ENCODE data around the gene MUTYH. TPM values are rescaled to one million over a fixed set of nuclear protein-coding genes. Genes with fewer than 3 reads are reported as not detected.

MUTYH gene
- total RNA-seq, 2 experiments from 2014 or later, result 57.9 to 67.4 TPM

- H3K4me3 ChIP-seq (ENCODE audit: low read length), result no peak overlapping the region
- no peak overlapping the region for H3K27ac ChIP-seq (ENCODE audit: low read depth in 1 of 2, low read length in 2 of 2)
- ATAC-seq (ENCODE audit: poor library complexity) (no peak), DNase-seq (no peak)
- Mint-ChIP-seq H3K9me3 (no peaks in the 10 kb centered on the region), H3K27ac (no peak overlapping the region), H3K27me3 (no peaks in the 10 kb centered on the region), H3K4me1 (ENCODE audit: low read depth) (no peaks in the 10 kb centered on the region), H3K36me3 (ENCODE audit: low read depth) (no peaks in the 10 kb centered on the region), H3K4me3 (no peak overlapping the region)
- ChIA-PET CTCF (interaction anchor here (0.7 kb wide), 1 partner anchor 364 kb away, joined by 3 read pairs; no protein-coding TSS in a partner anchor), POLR2A (no interaction called here)
- intact Hi-C loops (cut with DNase I, micrococcal nuclease), result no loop called here
- H3K9me3 ChIP-seq (ENCODE audit: control insufficient read depth in 1 of 2, insufficient read depth in 1 of 2, low read length in 2 of 2), result no peaks in the 10 kb centered on the region
- no peaks in the 10 kb centered on the region for H3K36me3 ChIP-seq (ENCODE audit: insufficient read depth, low read length)
- no peaks in the 10 kb centered on the region for H3K27me3 ChIP-seq (ENCODE audit: control insufficient read depth in 1 of 2, insufficient read depth in 2 of 2, low read length in 2 of 2)
- TF ChIP-seq CTCF (IDR thresholded peaks at IDR 0.05), result no peak
- H3K4me1 ChIP-seq (ENCODE audit: insufficient read depth, low read length), result no peaks in the 10 kb centered on the region
These were observed 35.2 kb upstream of the MUTYH start for GRCh38 chr1:45375104-45376090.

- no peak for TF ChIP-seq CTCF (IDR thresholded peaks at IDR 0.05)
- Histone ChIP-seq H3K27me3 (ENCODE audit: control insufficient read depth in 1 of 2, insufficient read depth in 2 of 2, low read length in 2 of 2) (no peaks in the 10 kb centered on the region), H3K9me3 (ENCODE audit: control insufficient read depth in 1 of 2, insufficient read depth in 1 of 2, low read length in 2 of 2) (no peaks in the 10 kb centered on the region), H3K27ac (ENCODE audit: low read depth in 1 of 2, low read length in 2 of 2) (no peak overlapping the region), H3K4me3 (ENCODE audit: low read length) (no peak overlapping the region), H3K36me3 (ENCODE audit: insufficient read depth, low read length) (no peaks in the 10 kb centered on the region), H3K4me1 (ENCODE audit: insufficient read depth, low read length) (no peaks in the 10 kb centered on the region)
- Mint-ChIP-seq H3K27me3 (no peaks in the 10 kb centered on the region), H3K9me3 (no peaks in the 10 kb centered on the region), H3K27ac (no peak overlapping the region), H3K36me3 (ENCODE audit: low read depth) (no peaks in the 10 kb centered on the region), H3K4me1 (ENCODE audit: low read depth) (no peaks in the 10 kb centered on the region), H3K4me3 (no peak overlapping the region)
- DNase-seq, result no peak
- no peak for ATAC-seq (ENCODE audit: poor library complexity)
- ChIA-PET POLR2A (no interaction called here), CTCF (no interaction called here)
- intact Hi-C loops (cut with DNase I, micrococcal nuclease), result no loop called here
These were observed 33.3 kb upstream of the MUTYH start for GRCh38 chr1:45373573-45373972.

GRCh38 chr1:45370575-45370974 lies 30.3 kb upstream of the MUTYH start:
- POLR2A ChIA-PET, result no interaction called here
- no peaks in the 10 kb centered on the region for H3K36me3 ChIP-seq (ENCODE audit: insufficient read depth, low read length)
- no peaks in the 10 kb centered on the region for H3K4me1 ChIP-seq (ENCODE audit: insufficient read depth, low read length)
- Mint-ChIP-seq H3K9me3 (no peaks in the 10 kb centered on the region), H3K36me3 (ENCODE audit: low read depth) (no peaks in the 10 kb centered on the region), H3K27ac (no peak overlapping the region), H3K27me3 (no peaks in the 10 kb centered on the region), H3K4me1 (ENCODE audit: low read depth) (no peaks in the 10 kb centered on the region), H3K4me3 (no peak overlapping the region)
- no peaks in the 10 kb centered on the region for H3K27me3 ChIP-seq (ENCODE audit: control insufficient read depth in 1 of 2, insufficient read depth in 2 of 2, low read length in 2 of 2)
- ATAC-seq (ENCODE audit: poor library complexity) (no peak), DNase-seq (no peak)
- intact Hi-C loops (cut with DNase I, micrococcal nuclease), result no loop called here
- TF ChIP-seq CTCF (IDR thresholded peaks at IDR 0.05), result no peak
- H3K4me3 ChIP-seq (ENCODE audit: low read length), result no peak overlapping the region
- H3K9me3 ChIP-seq (ENCODE audit: control insufficient read depth in 1 of 2, insufficient read depth in 1 of 2, low read length in 2 of 2), result no peaks in the 10 kb centered on the region
- H3K27ac ChIP-seq (ENCODE audit: low read depth in 1 of 2, low read length in 2 of 2), result no peak overlapping the region
- CTCF ChIA-PET, result no interaction called here
